ENCODE data around the gene NRK. TPM values are rescaled to one million over a fixed set of nuclear protein-coding genes. Genes with fewer than 3 reads are reported as not detected.

The NRK gene
- total RNA-seq, 1 donor from 2014 or later, result 0.53 TPM

DNA sequence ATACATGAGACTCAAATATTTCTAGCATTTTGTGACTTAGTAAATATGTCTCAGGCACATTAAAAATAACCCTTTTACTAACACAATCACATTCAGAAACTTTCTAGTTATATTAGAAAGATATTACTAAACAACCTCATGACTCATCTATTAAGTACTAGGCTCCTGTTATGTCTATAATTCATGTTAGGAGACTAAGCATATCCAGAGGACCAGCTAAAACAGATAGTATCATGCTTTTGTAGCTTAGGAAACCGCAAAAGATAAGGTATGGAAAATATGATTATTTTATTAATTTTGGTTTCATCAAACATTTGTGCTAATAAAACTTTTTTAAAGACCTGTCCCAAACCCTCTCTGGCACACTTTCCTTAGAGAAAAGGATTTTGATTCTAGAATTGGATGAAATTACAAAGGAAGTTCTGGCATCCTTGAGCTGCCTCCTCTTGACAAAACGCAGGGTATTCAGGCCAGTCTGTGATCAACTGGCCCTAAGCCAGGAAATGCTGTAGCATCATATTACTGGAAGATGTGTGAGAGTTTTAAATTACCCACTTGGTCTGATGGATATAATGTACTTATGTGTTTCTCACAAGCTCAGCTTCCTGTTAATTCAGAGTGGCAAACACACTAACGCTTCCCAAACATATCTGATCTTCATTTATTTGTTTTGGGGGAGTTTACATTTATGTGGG is 60.4 kb downstream of the NRK start:
- no peak overlapping the region for H3K4me3 ChIP-seq
- no peak for DNase-seq
- no peak for ATAC-seq
- intact Hi-C loops (cut with DNase I), result no loop called here
- H3K4me1 ChIP-seq, result no peaks in the 10 kb centered on the region
- TF ChIP-seq, protein P1, sequence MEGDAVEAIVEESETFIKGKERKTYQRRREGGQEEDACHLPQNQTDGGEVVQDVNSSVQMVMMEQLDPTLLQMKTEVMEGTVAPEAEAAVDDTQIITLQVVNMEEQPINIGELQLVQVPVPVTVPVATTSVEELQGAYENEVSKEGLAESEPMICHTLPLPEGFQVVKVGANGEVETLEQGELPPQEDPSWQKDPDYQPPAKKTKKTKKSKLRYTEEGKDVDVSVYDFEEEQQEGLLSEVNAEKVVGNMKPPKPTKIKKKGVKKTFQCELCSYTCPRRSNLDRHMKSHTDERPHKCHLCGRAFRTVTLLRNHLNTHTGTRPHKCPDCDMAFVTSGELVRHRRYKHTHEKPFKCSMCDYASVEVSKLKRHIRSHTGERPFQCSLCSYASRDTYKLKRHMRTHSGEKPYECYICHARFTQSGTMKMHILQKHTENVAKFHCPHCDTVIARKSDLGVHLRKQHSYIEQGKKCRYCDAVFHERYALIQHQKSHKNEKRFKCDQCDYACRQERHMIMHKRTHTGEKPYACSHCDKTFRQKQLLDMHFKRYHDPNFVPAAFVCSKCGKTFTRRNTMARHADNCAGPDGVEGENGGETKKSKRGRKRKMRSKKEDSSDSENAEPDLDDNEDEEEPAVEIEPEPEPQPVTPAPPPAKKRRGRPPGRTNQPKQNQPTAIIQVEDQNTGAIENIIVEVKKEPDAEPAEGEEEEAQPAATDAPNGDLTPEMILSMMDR (IDR thresholded peaks at IDR 0.05), result no peak
- H3K9me3 ChIP-seq, result no peaks in the 10 kb centered on the region
- no peak overlapping the region for H3K27ac ChIP-seq
- no peaks in the 10 kb centered on the region for H3K36me3 ChIP-seq
- no peaks in the 10 kb centered on the region for H3K27me3 ChIP-seq (ENCODE audit: low read depth)

DNA sequence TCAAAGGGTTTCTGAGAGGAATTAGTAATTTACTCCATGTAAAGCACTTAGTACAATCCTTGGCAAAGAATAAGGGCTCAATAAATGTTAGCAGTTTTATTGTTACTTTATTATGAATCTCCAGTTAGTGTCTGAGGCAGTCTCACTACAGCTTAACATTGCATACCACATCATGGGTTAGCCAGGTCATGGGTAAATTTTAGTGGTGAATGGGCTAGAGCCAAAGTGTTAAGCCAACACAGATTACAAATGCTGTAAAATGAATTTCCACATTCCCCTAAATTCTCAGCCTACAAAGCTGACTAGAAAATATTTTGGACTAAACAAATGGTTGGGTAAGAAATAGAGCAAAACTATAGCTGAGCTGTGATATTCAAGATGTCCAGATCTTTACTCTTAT is 72.4 kb downstream of the NRK start:
- ATAC-seq (no peak), DNase-seq (no peak)
- no peak overlapping the region for H3K27ac ChIP-seq
- no peaks in the 10 kb centered on the region for H3K36me3 ChIP-seq
- H3K4me3 ChIP-seq, result no peak overlapping the region
- no peaks in the 10 kb centered on the region for H3K4me1 ChIP-seq
- no peaks in the 10 kb centered on the region for H3K27me3 ChIP-seq (ENCODE audit: low read depth)
- TF ChIP-seq, protein P1 (IDR thresholded peaks at IDR 0.05), result no peak
- intact Hi-C loops (cut with DNase I), result no loop called here
- no peaks in the 10 kb centered on the region for H3K9me3 ChIP-seq

DNA sequence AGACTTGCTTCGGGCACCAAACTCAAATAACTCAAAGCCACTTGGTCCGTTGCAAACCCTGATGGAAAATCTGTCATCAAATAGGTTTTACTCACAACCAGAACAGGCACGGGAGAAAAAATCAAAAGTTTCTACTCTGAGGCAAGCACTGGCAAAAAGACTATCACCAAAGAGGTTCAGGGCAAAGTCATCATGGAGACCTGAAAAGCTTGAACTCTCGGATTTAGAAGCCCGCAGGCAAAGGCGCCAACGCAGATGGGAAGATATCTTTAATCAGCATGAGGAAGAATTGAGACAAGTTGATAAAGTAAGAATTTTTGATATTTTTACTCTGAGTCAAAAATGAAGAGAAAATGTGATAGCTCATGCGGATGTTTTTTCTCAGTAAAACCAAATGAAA is 87.2 kb downstream of the NRK start:
- Histone ChIP-seq H3K27me3 (ENCODE audit: low read depth) (no peaks in the 10 kb centered on the region), H3K36me3 (no peaks in the 10 kb centered on the region), H3K9me3 (no peaks in the 10 kb centered on the region), H3K27ac (no peak overlapping the region), H3K4me1 (no peaks in the 10 kb centered on the region), H3K4me3 (no peak overlapping the region)
- intact Hi-C loops (cut with DNase I), result no loop called here
- TF ChIP-seq, protein P1 (IDR thresholded peaks at IDR 0.05), result no peak
- no peak for ATAC-seq
- DNase-seq, result no peak

DNA sequence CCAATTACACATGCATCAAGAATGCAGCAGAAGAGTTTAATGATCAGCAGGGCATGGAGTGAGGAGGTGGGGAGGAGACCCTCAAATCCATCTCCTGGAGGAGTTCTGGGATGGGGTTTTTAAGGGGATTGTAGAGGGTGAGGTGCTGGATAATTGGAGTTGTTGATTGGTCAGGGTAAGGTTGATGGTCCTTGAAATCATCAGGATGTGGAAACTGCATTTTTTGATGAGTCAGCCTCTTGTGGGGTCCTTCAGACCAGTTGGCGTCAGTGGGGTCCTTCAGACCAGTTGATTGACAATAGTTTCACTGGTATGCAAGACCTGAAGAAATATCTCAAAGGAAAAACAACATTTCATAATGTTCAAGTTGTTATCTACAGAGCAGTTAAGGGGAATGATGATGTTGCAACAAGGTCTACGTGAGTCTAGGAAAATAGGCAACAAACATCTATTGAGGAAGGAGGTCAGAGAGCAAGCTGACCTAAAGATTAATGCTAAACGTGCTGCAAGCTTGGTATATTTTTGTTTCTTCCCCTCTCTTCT is 88.3 kb downstream of the NRK start:
- DNase-seq (no peak), ATAC-seq (peak in 1 of 2 donors; percentile 33)
- intact Hi-C loops (cut with DNase I), result no loop called here
- no peak overlapping the region for H3K4me3 ChIP-seq
- H3K27ac ChIP-seq, result no peak overlapping the region
- H3K36me3 ChIP-seq, result no peaks in the 10 kb centered on the region
- TF ChIP-seq, protein P1 (IDR thresholded peaks at IDR 0.05), result no peak
- H3K4me1 ChIP-seq, result no peaks in the 10 kb centered on the region
- no peaks in the 10 kb centered on the region for H3K27me3 ChIP-seq (ENCODE audit: low read depth)
- H3K9me3 ChIP-seq, result no peaks in the 10 kb centered on the region

DNA sequence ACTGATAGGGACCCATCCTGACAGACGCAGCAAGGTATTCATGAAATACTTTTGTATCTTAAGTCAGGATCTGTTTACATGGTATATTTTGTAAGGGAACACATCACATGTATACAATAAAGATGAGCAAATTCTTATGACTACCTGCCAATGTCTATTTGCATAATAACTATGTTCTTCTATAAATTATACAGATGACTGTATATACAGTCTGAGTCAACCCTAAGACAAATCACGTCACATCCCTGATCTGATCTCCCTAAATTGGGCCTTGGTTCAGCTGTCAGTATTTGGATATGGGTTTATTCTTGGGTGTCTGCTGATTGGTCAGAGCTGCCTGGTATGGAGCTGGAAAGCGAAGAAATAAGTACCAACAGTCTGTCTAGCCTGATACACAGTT is 122.9 kb downstream of the NRK start:
- intact Hi-C loops (cut with DNase I), result no loop called here
- Histone ChIP-seq H3K9me3 (no peaks in the 10 kb centered on the region), H3K4me1 (no peaks in the 10 kb centered on the region)

More for the DNA sequence above, 122.9 kb downstream of the NRK start:
- DNase-seq (no peak), ATAC-seq (no peak)
- no peak overlapping the region for H3K4me3 ChIP-seq
- H3K27me3 ChIP-seq (ENCODE audit: low read depth), result no peaks in the 10 kb centered on the region
- no peaks in the 10 kb centered on the region for H3K36me3 ChIP-seq
- TF ChIP-seq, protein P1 (IDR thresholded peaks at IDR 0.05), result no peak
- no peak overlapping the region for H3K27ac ChIP-seq

All from lower lobe of right lung (tissue), 2 donors.